SU-DHL-6 (cell line): ENCODE data around the gene PDE2A.

Experiments
- H2AFZ ChIP-seq: fragments of 200-600 bp; sonication (generic); 2 replicates; pipeline ENCODE4 v1.6.1; 2014; ENCODE audit warnings: low read depth, mild to moderate bottlenecking, moderate library complexity, mixed read lengths, antibody characterized with exemption, low read length; ENCODE audit not compliant: severe bottlenecking
- H3F3A ChIP-seq: fragments of 200-600 bp; shearing (Covaris generic); 2 replicates; pipeline ENCODE4 v1.6.0; 2016; ENCODE audit warnings: antibody characterized with exemption, mild to moderate bottlenecking; ENCODE audit not compliant: insufficient read depth
- H3K27ac ChIP-seq: fragments of 200-600 bp; sonication (generic); 2 replicates; pipeline ENCODE4 v1.5.1; 2016; ENCODE audit warnings: low read depth, mild to moderate bottlenecking, low read length, moderate library complexity, mixed read lengths
- H3K27me3 ChIP-seq: fragments of 200-600 bp; sonication (generic), shearing (Covaris generic); 2 replicates; pipeline ENCODE4 v1.6.0; 2014; ENCODE audit warnings: mild to moderate bottlenecking, low read length
- H3K36me3 ChIP-seq: fragments of 200-600 bp; sonication (generic); 2 replicates; pipeline ENCODE4 v1.6.1; 2014; ENCODE audit warnings: mild to moderate bottlenecking, low read length, mixed read lengths
- H3K4me2 ChIP-seq: fragments of 300-600, 200-600 bp; shearing (Covaris generic), sonication (generic); 2 replicates; pipeline ENCODE4 v1.6.0; 2014; ENCODE audit warnings: low read length, low read depth, mild to moderate bottlenecking; ENCODE audit not compliant: poor library complexity, severe bottlenecking
- H3K4me3 ChIP-seq: fragments of 200-600 bp; sonication (generic); 2 replicates; pipeline ENCODE4 v1.5.1; 2014; ENCODE audit warnings: antibody characterized with exemption, low read length, mild to moderate bottlenecking, mixed read lengths; ENCODE audit not compliant: insufficient read depth, poor library complexity, severe bottlenecking
- H3K79me2 ChIP-seq: fragments of 200-600 bp; sonication (generic); 2 replicates; pipeline ENCODE4 v1.6.1; 2014; ENCODE audit warnings: mild to moderate bottlenecking, low read length, moderate library complexity; ENCODE audit not compliant: insufficient read depth
- H3K9ac ChIP-seq: fragments of 200-600 bp; sonication (generic); 2 replicates; pipeline ENCODE4 v1.7.0; 2014; ENCODE audit warnings: mild to moderate bottlenecking, low read length
- H3K9me2 ChIP-seq: fragments of 200-600 bp; sonication (generic); replicated peaks from 2 replicates; pipeline ENCODE4 v1.6.1; 2014; ENCODE audit warnings: low read length; ENCODE audit not compliant: insufficient read depth
- H3K9me3 ChIP-seq: fragments of 200-600 bp; sonication (generic); 2 replicates; pipeline ENCODE4 v1.6.1; 2014; ENCODE audit warnings: low read length, mixed read lengths; ENCODE audit not compliant: insufficient read depth
- H4K20me1 ChIP-seq: fragments of 200-600 bp; sonication (generic); 2 replicates; pipeline ENCODE4 v1.6.1; 2014; ENCODE audit warnings: low read depth, mild to moderate bottlenecking, antibody characterized with exemption, low read length, moderate library complexity, mixed read lengths
- CTCF ChIP-seq: fragments of 200-600 bp; sonication (generic); IDR thresholded peaks from one replicate; pipeline ENCODE4 v1.5.1; 2017; ENCODE audit warnings: antibody characterized with exemption, mild to moderate bottlenecking, low read length, moderate library complexity; ENCODE audit not compliant: insufficient read depth, poor library complexity, severe bottlenecking
- EZH2phosphoT487 ChIP-seq: fragments of 200-600 bp; sonication (generic), shearing (Covaris generic); conservative IDR thresholded peaks from 2 replicates; pipeline ENCODE4 v1.6.1; 2018; ENCODE audit warnings: mild to moderate bottlenecking, antibody characterized with exemption, low read length, moderate library complexity, mixed read lengths

The PDE2A gene

DNA sequence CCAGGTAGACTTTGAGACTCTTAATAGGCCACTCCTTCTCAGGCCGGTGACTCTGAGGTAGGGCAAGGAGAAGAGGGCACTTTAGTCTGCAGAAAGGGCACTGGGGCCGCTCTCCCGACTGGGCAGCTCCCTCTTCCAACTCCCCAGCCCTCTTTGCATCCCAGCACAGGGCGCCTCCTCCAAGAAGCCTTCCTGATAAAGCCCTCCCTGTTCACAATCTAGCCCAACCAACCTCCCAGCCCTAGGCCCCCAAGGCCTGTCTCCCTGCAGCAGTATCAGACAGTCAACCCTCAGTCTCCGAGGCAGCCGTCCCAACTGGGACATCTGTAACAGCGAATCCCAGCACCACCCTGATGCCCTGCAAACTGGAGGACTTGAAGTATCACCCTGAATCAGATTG is 14.3 kb upstream of the PDE2A start:
- Histone ChIP-seq H3K9ac (no peak overlapping the region), H3K27ac (no peak overlapping the region), H3K4me3 (no peak overlapping the region), H3K27me3 (no peaks in the 10 kb centered on the region), H3F3A (no peaks in the 10 kb centered on the region), H3K9me2 (no peaks in the 10 kb centered on the region), H3K79me2 (no peaks in the 10 kb centered on the region), H4K20me1 (no peaks in the 10 kb centered on the region), H3K36me3 (no peaks in the 10 kb centered on the region), H2AFZ (no peak overlapping the region), H3K9me3 (no peaks in the 10 kb centered on the region), H3K4me2 (no peak overlapping the region)
- TF ChIP-seq EZH2phosphoT487 = no peak
- no peak for TF ChIP-seq CTCF

- Histone ChIP-seq H2AFZ (no peak overlapping the region), H3K9me2 (no peaks in the 10 kb centered on the region), H3K27ac (no peak overlapping the region), H4K20me1 (no peaks in the 10 kb centered on the region), H3K79me2 (no peaks in the 10 kb centered on the region), H3F3A (no peaks in the 10 kb centered on the region), H3K4me3 (no peak overlapping the region), H3K9me3 (no peaks in the 10 kb centered on the region), H3K4me2 (no peak overlapping the region), H3K36me3 (no peaks in the 10 kb centered on the region), H3K9ac (no peak overlapping the region), H3K27me3 (no peaks in the 10 kb centered on the region)
- TF ChIP-seq EZH2phosphoT487 (no peak), CTCF (no peak)
These were observed 13.1 kb upstream of the PDE2A start for GRCh38 chr11:72687326-72687725.

DNA sequence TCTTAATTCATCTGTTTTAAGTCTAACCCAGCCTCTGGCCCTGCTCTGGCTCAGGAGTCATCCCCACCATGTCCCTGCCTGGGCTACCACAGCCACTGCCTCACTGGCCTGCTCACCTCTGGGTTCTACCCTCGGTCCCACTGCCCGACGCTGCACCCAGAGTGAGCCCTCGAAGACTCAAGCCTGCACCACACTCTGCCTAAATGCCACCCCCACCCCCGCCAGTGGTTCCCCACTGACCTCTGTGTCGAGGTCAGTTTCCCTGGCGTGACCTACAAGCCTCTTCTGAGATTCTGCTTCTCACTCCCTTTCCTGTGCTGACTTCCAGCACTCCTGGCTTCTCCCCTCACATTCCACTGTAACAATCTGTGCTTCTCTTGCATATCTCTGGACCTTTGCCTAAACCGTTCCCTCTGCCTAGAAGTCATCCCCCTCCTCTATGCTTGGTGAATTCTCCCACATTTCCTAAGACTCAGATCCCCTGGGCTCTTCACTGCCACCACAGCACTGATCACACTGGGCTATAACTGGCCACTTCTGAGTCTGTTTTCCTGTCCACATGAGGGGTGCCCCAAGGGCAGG is 12.5 kb upstream of the PDE2A start:
- no peak overlapping the region for H3K27ac ChIP-seq
- no peaks in the 10 kb centered on the region for H3K36me3 ChIP-seq
- no peaks in the 10 kb centered on the region for H3K27me3 ChIP-seq

More for the DNA sequence above, 12.5 kb upstream of the PDE2A start:
- H3K9me3 ChIP-seq = no peaks in the 10 kb centered on the region
- no peak overlapping the region for H3K4me3 ChIP-seq
- no peak overlapping the region for H3K4me2 ChIP-seq
- no peaks in the 10 kb centered on the region for H4K20me1 ChIP-seq
- H3K9me2 ChIP-seq = no peaks in the 10 kb centered on the region
- no peaks in the 10 kb centered on the region for H3F3A ChIP-seq
- no peak for TF ChIP-seq EZH2phosphoT487
- TF ChIP-seq CTCF = no peak
- H3K79me2 ChIP-seq = no peaks in the 10 kb centered on the region
- H3K9ac ChIP-seq = no peak overlapping the region
- H2AFZ ChIP-seq = no peak overlapping the region
